Common myeloid progenitor, CD34-positive (primary cell): ENCODE data around the gene SIN3B.

Experiments used
- CTCF ChIA-PET: fragments of 350-600 bp; sonication (Branson Sonifier 250); formaldehyde crosslinking; loops from one replicate; lab custom pipeline; 2021; ENCODE audit warnings: antibody characterized with exemption; lab: Charles Lee
- POLR2A ChIA-PET: fragments of 350-600 bp; sonication (Branson Sonifier 250); formaldehyde crosslinking; loops from one replicate; lab custom pipeline; 2021; ENCODE audit warnings: antibody characterized with exemption; lab: Charles Lee
- DNase-seq, 3 donors: peaks; one replicate each; pipeline versions ENCODE4 v3.0.0 to v3.0.0-alpha.2; 2013
- H3K27ac ChIP-seq, 2 experiments: 1 replicate in 1 of 2; 2 replicates in 1 of 2; pipeline ENCODE4 v1.7.0; 2013; ENCODE audit warnings: inconsistent platforms in 2 of 2, low read length in 2 of 2, mild to moderate bottlenecking in 2 of 2, low read depth in 1 of 2, moderate library complexity in 1 of 2; ENCODE audit not compliant: severe bottlenecking in 2 of 2, insufficient read depth in 1 of 2, poor library complexity in 1 of 2
- H3K27me3 ChIP-seq, 5 experiments: replicated peaks in 2 of 5; 1 replicate in 3 of 5; 2 replicates in 2 of 5; pipeline versions ENCODE4 v1.6.1 to v1.7.0; 2013; ENCODE audit warnings: low read length in 4 of 5, mild to moderate bottlenecking in 2 of 5, moderate library complexity in 2 of 5, inconsistent platforms in 1 of 5; ENCODE audit not compliant: insufficient read depth in 5 of 5, control insufficient read depth in 4 of 5
- H3K36me3 ChIP-seq, 4 experiments: 1 replicate in 2 of 4; 2 replicates in 2 of 4; pipeline versions ENCODE4 v1.6.1 to v1.7.0; 2013; ENCODE audit warnings: low read length in 3 of 4, control low read depth in 1 of 4, mild to moderate bottlenecking in 1 of 4; ENCODE audit not compliant: control insufficient read depth in 4 of 4, insufficient read depth in 4 of 4
- H3K4me1 ChIP-seq, 4 experiments: 1 replicate in 3 of 4; 2 replicates in 1 of 4; pipeline versions ENCODE4 v1.6.1 to v1.7.1; 2013; ENCODE audit warnings: low read length in 3 of 4, mild to moderate bottlenecking in 3 of 4, control low read depth in 1 of 4, inconsistent platforms in 1 of 4, moderate library complexity in 1 of 4; ENCODE audit not compliant: control insufficient read depth in 4 of 4, insufficient read depth in 4 of 4; ENCODE audit errors: control extremely low read depth in 1 of 4
- H3K4me3 ChIP-seq, 7 experiments: 1 replicate in 4 of 7; 2 replicates in 3 of 7; pipeline versions ENCODE4 v1.5.1 to v1.7.0; 2013; ENCODE audit warnings: mild to moderate bottlenecking in 7 of 7, low read length in 6 of 7, moderate library complexity in 6 of 7, inconsistent platforms in 2 of 7, low read depth in 2 of 7, control low read depth in 1 of 7; ENCODE audit not compliant: insufficient read depth in 4 of 7, control insufficient read depth in 1 of 7; ENCODE audit errors: extremely low read depth in 1 of 7
- H3K9me3 ChIP-seq, 5 experiments: 1 replicate in 4 of 5; 2 replicates in 1 of 5; pipeline versions ENCODE4 v1.6.1 to v1.7.1; 2013; ENCODE audit warnings: low read length in 4 of 5, mild to moderate bottlenecking in 2 of 5, inconsistent platforms in 1 of 5, low read depth in 1 of 5, moderate library complexity in 1 of 5; ENCODE audit not compliant: control insufficient read depth in 4 of 5, insufficient read depth in 2 of 5; ENCODE audit errors: control extremely low read depth in 1 of 5
- WGBS: methylation state at CpG from one replicate; pipeline ENCODE4 v1.1.5; 2013; ENCODE audit not compliant: insufficient coverage; 5-methylcytosine and 5-hydroxymethylcytosine counted together

The SIN3B gene

GRCh38 chr19:16862826-16863415, 33.7 kb downstream of the SIN3B start:
- Histone ChIP-seq H3K36me3 (peaks cover 6 to 51% (median 33%) of the 10 kb centered on the region in 4 experiments), H3K27me3 (peaks cover 0 to 5% (median 0%) of the 10 kb centered on the region in 5 experiments), H3K4me3 (peak overlapping the region in 1 of 7 experiments; percentile 11), H3K4me1 (peaks cover 2 to 16% (median 12%) of the 10 kb centered on the region in 4 experiments), H3K27ac (no peak overlapping the region), H3K9me3 (no peaks in the 10 kb centered on the region)
- ChIA-PET POLR2A (no interaction called here), CTCF (no interaction called here)
- peak; percentile 18 to 66 (median 63) for DNase-seq
- WGBS: 48% methylated on average over 5 of the region's 10 CpGs

GRCh38 chr19:16867211-16867610, 38.0 kb downstream of the SIN3B start:
- H3K4me1 ChIP-seq: peaks cover 2 to 14% (median 11%) of the 10 kb centered on the region in 4 experiments
- ChIA-PET POLR2A (no interaction called here), CTCF (no interaction called here)
- H3K4me3 ChIP-seq: no peak overlapping the region
- peaks cover 4 to 84% (median 53%) of the 10 kb centered on the region in 4 experiments for H3K36me3 ChIP-seq
- no peaks in the 10 kb centered on the region for H3K27me3 ChIP-seq
- H3K27ac ChIP-seq: no peak overlapping the region
- no peak for DNase-seq
- no peaks in the 10 kb centered on the region for H3K9me3 ChIP-seq
- WGBS: 99% methylated on average over 9 of the region's 10 CpGs

GRCh38 chr19:16868423-16869130, 39.4 kb downstream of the SIN3B start:
- DNase-seq: no peak
- CTCF ChIA-PET: no interaction called here
- H3K4me3 ChIP-seq: no peak overlapping the region
- H3K4me1 ChIP-seq: peaks cover 0 to 2% (median 2%) of the 10 kb centered on the region in 4 experiments
- no peak overlapping the region for H3K27ac ChIP-seq
- no peaks in the 10 kb centered on the region for H3K9me3 ChIP-seq
- POLR2A ChIA-PET: no interaction called here
- peaks cover 8 to 84% (median 55%) of the 10 kb centered on the region in 4 experiments for H3K36me3 ChIP-seq
- WGBS: 95% methylated on average over 19 of the region's 20 CpGs
- H3K27me3 ChIP-seq: no peaks in the 10 kb centered on the region

GRCh38 chr19:16869331-16869972, 40.3 kb downstream of the SIN3B start:
- DNase-seq: no peak
- Histone ChIP-seq H3K4me1 (no peaks in the 10 kb centered on the region), H3K4me3 (no peak overlapping the region), H3K36me3 (peaks cover 10 to 77% (median 53%) of the 10 kb centered on the region in 4 experiments), H3K27me3 (no peaks in the 10 kb centered on the region), H3K9me3 (peaks cover 0 to 6% (median 0%) of the 10 kb centered on the region in 5 experiments), H3K27ac (no peak overlapping the region)
- WGBS: 97% methylated on average over 25 of the region's 30 CpGs
- CTCF ChIA-PET: no interaction called here
- POLR2A ChIA-PET: no interaction called here

- 95% methylated on average over 6 of the region's 7 CpGs for whole genome bisulfite sequencing
Measured at GRCh38 chr19:16871871-16872270, 42.7 kb downstream of the SIN3B start.

GRCh38 chr19:16872728-16873127, 43.5 kb downstream of the SIN3B start:
- H3K4me3 ChIP-seq: no peak overlapping the region
- H3K36me3 ChIP-seq: peaks cover 10 to 71% (median 45%) of the 10 kb centered on the region in 4 experiments
- no peak for DNase-seq
- ChIA-PET CTCF (interaction anchor here (0.6 kb wide), 1 partner anchor 29 kb away, joined by 3 read pairs; no protein-coding TSS in a partner anchor), POLR2A (no interaction called here)
- H3K4me1 ChIP-seq: peaks cover 0 to 16% (median 13%) of the 10 kb centered on the region in 4 experiments
- no peak overlapping the region for H3K27ac ChIP-seq
- WGBS: 96% methylated on average over 21 of the region's 21 CpGs
- H3K27me3 ChIP-seq: no peaks in the 10 kb centered on the region
- peaks cover 0 to 14% (median 0%) of the 10 kb centered on the region in 5 experiments for H3K9me3 ChIP-seq

More at GRCh38 chr19:16871871-16872270, 42.7 kb downstream of the SIN3B start:
- peaks cover 0 to 9% (median 0%) of the 10 kb centered on the region in 5 experiments for H3K9me3 ChIP-seq
- no peak overlapping the region for H3K4me3 ChIP-seq
- H3K27ac ChIP-seq: no peak overlapping the region
- no peak for DNase-seq
- H3K36me3 ChIP-seq: peaks cover 9 to 71% (median 47%) of the 10 kb centered on the region in 4 experiments
- POLR2A ChIA-PET: no interaction called here
- CTCF ChIA-PET: no interaction called here
- peaks cover 0 to 11% (median 8%) of the 10 kb centered on the region in 4 experiments for H3K4me1 ChIP-seq
- no peaks in the 10 kb centered on the region for H3K27me3 ChIP-seq
